ENCODE measurements around the gene WASF2.

DNA sequence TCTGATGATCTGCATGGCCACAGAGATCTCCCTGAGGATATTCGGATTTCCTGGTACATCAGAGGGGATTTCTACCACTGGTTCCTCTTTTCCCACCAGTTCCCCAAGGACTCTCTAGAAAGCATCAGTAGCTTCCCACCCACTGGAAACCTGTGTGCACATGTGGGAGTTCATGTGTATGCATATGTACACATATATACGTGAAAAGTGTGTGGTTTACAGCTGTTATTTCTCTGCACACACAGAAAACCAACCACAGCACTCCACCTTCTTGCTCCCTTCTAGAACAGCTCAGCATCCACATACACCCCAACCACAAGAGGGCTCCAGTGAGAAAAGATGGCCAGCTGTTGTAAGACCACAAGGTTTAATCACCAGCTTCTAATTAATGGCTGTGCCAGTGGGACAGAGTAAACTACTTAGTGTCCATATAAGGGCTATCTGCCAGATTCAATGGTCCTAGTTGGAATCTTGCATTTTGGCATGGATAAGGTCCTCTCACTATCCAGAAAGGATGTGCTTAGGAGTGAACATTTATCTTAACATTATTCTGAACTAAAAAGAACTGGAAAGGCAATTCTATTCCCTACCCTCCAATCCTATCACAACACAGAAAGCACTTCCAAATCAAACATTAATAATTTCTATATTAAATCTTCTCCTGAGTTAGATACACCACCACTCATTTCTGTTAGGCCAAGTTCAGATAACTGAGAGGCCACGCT is 73.4 kb downstream of the WASF2 start:
- TF ChIP-seq, protein P1, sequence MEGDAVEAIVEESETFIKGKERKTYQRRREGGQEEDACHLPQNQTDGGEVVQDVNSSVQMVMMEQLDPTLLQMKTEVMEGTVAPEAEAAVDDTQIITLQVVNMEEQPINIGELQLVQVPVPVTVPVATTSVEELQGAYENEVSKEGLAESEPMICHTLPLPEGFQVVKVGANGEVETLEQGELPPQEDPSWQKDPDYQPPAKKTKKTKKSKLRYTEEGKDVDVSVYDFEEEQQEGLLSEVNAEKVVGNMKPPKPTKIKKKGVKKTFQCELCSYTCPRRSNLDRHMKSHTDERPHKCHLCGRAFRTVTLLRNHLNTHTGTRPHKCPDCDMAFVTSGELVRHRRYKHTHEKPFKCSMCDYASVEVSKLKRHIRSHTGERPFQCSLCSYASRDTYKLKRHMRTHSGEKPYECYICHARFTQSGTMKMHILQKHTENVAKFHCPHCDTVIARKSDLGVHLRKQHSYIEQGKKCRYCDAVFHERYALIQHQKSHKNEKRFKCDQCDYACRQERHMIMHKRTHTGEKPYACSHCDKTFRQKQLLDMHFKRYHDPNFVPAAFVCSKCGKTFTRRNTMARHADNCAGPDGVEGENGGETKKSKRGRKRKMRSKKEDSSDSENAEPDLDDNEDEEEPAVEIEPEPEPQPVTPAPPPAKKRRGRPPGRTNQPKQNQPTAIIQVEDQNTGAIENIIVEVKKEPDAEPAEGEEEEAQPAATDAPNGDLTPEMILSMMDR (IDR thresholded peaks at IDR 0.05; ENCODE audit: borderline replicate concordance, extremely low read depth, low read length, poor library complexity, severe bottlenecking): peak; percentile 76
- TF ChIP-seq EZH2 (IDR thresholded peaks at IDR 0.05; ENCODE audit: borderline replicate concordance, low read depth, low read length, severe bottlenecking): no peak

Data from DND-41 (cell line).